Stimulated activated CD4-positive, alpha-beta T cell treated with anti-CD3 and anti-CD28 coated beads, Interleukin-4, amount 100 ng/mL, for 4 hours (primary cell): ENCODE data around the gene ASB4.
A peak's percentile ranks its signal among the peaks of the same experiment; 100 is the strongest.
"Not testable (repeated sequence)": the region's sequence is repeated elsewhere in the genome, so short reads cannot be mapped to it uniquely, and the experiment has no call there.

Experiments
- DNase-seq, 2 experiments: peaks; one replicate each; pipeline ENCODE4 v3.0.0-alpha.2; 2020

Gene ASB4

GRCh38 chr7:95485391-95486123, at the start of gene ASB4:
ASB4 (plus strand) TSS chr7:95485943; CDS start chr7:95485972, 29 bp downstream.
- DNase-seq, result no peak

- no peak for DNase-seq
Observed at GRCh38 chr7:95436407-95436806, 49.3 kb upstream of the ASB4 start.

- no peak for DNase-seq
Observed at GRCh38 chr7:95440394-95441038, 45.2 kb upstream of the ASB4 start.

- no peak for DNase-seq
Observed at GRCh38 chr7:95441042-95441823, 44.5 kb upstream of the ASB4 start.

- DNase-seq, result no peak
Observed at GRCh38 chr7:95444796-95445195, 40.9 kb upstream of the ASB4 start.

GRCh38 chr7:95446618-95447017, 39.1 kb upstream of the ASB4 start:
- no peak for DNase-seq

GRCh38 chr7:95454438-95455045, 31.2 kb upstream of the ASB4 start:
- no peak for DNase-seq

GRCh38 chr7:95457947-95458346, 27.8 kb upstream of the ASB4 start:
- DNase-seq, result no peak

GRCh38 chr7:95460653-95461052, 25.1 kb upstream of the ASB4 start:
- DNase-seq, result not testable (repeated sequence)

- DNase-seq, result no peak
Observed at GRCh38 chr7:95467912-95468607, 17.7 kb upstream of the ASB4 start.

- no peak for DNase-seq
Observed at GRCh38 chr7:95469187-95469586, 16.6 kb upstream of the ASB4 start.

- DNase-seq, result no peak
Observed at GRCh38 chr7:95469848-95470247, 15.9 kb upstream of the ASB4 start.

GRCh38 chr7:95470452-95470851, 15.3 kb upstream of the ASB4 start:
- DNase-seq, result no peak

- no peak for DNase-seq
Observed at GRCh38 chr7:95471071-95471470, 14.7 kb upstream of the ASB4 start.

- no peak for DNase-seq
Observed at GRCh38 chr7:95472581-95473161, 13.1 kb upstream of the ASB4 start.

- DNase-seq, result no peak
Observed at GRCh38 chr7:95473276-95473985, 12.3 kb upstream of the ASB4 start.

GRCh38 chr7:95476072-95476847, 9.5 kb upstream of the ASB4 start:
- no peak for DNase-seq

GRCh38 chr7:95476904-95477594, 8.7 kb upstream of the ASB4 start:
- DNase-seq, result peak; percentile 24 to 26

- DNase-seq, result no peak
Observed at GRCh38 chr7:95478272-95479037, 7.3 kb upstream of the ASB4 start.
